Measurements from ENCODE around the gene COPS2.
"Not testable (repeated sequence)": the region's sequence is repeated elsewhere in the genome, so short reads cannot be mapped to it uniquely, and the experiment has no call there.

COPS2 gene

GRCh38 chr15:49188933-49189332 lies 33.5 kb upstream of the COPS2 start:
- TF ChIP-seq CTCF (IDR thresholded peaks at IDR 0.05; ENCODE audit: low read depth, low read length, missing control alignments): no peak
- DNase-seq (ENCODE audit: low read depth): no peak

DNA sequence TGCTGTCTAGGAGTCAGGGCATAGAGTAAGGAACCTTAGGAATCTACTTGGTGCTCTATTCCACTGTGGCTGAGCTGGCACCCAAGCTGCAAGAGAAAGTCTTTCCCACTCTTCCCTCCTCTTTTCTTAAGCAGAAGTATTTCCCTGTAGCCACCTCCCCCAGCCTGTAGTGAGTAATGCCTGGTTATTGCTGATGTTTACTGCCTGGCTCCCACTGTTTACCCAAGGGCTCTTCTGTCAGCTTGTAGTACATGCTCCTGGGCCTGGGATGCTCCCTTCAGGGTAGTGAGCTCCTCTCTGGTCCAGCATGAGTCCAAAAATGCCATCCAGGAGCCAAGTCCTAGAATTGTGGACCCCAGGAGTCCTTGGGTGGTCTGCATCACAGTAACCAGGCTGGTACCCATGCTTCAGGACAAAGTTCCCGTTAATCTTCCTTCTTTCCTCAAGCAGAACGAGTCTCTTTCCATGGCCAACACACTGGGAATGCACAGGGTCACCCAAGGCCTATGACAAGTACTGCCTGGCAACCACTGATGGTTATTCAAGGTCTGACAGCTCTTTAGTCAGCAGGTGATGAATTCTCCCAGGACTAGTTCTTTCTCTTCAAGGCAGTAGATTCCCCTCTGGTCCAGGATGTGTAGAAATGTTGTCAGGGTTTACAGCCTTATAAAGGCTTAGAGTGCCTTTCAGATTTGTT lies 32.3 kb upstream of the COPS2 start:
- H3K4me3 ChIP-seq (ENCODE audit: low read depth, low read length): no peak overlapping the region
- DNase-seq (ENCODE audit: low read depth): no peak
- TF ChIP-seq CTCF (IDR thresholded peaks at IDR 0.05; ENCODE audit: low read depth, low read length, missing control alignments): no peak

More at GRCh38 chr15:49188933-49189332, 33.5 kb upstream of the COPS2 start:
- H3K4me3 ChIP-seq (ENCODE audit: low read depth, low read length): no peak overlapping the region

GRCh38 chr15:49185473-49185872 lies 30.1 kb upstream of the COPS2 start:
- DNase-seq (ENCODE audit: low read depth): no peak
- H3K4me3 ChIP-seq (ENCODE audit: low read depth, low read length): no peak overlapping the region
- no peak for TF ChIP-seq CTCF (IDR thresholded peaks at IDR 0.05; ENCODE audit: low read depth, low read length, missing control alignments)

GRCh38 chr15:49183741-49184140 lies 28.3 kb upstream of the COPS2 start:
- DNase-seq (ENCODE audit: low read depth); H3K4me3 ChIP-seq (ENCODE audit: low read depth, low read length): not testable (repeated sequence)

- H3K4me3 ChIP-seq (ENCODE audit: low read depth, low read length): no peak overlapping the region
- DNase-seq (ENCODE audit: low read depth): no peak
- no peak for TF ChIP-seq CTCF (IDR thresholded peaks at IDR 0.05; ENCODE audit: low read depth, low read length, missing control alignments)
Observed at GRCh38 chr15:49182128-49182527, 26.7 kb upstream of the COPS2 start.

- DNase-seq (ENCODE audit: low read depth): no peak
- TF ChIP-seq CTCF (IDR thresholded peaks at IDR 0.05; ENCODE audit: low read depth, low read length, missing control alignments): no peak
- H3K4me3 ChIP-seq (ENCODE audit: low read depth, low read length): no peak overlapping the region
Observed at GRCh38 chr15:49179433-49180190, 24.2 kb upstream of the COPS2 start.

DNA sequence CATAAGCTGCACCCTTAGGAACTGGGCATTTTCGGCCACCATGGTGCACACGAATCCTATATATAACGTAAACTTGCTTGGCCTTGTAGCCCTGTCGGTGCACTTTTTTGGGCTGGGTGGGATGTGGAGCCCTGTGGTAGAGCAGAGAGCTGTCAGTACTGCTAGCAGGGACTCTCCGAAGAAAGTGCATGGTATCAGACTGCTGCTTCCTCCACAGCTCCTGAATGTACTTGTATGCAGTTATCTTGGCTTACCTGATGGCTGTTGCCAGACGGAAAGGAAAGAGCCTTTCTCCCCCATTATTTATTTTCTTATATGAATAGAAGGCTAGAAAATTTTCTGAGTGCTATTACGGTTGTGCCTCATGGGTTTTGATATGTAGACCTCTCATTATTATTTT lies 23.1 kb upstream of the COPS2 start:
- H3K4me3 ChIP-seq (ENCODE audit: low read depth, low read length): no peak overlapping the region
- TF ChIP-seq CTCF (IDR thresholded peaks at IDR 0.05; ENCODE audit: low read depth, low read length, missing control alignments): no peak
- DNase-seq (ENCODE audit: low read depth): no peak

- not testable (repeated sequence) for H3K4me3 ChIP-seq (ENCODE audit: low read depth, low read length); DNase-seq (ENCODE audit: low read depth)
Observed at GRCh38 chr15:49175582-49176397, 20.4 kb upstream of the COPS2 start.
